PC-9 (cell line): ENCODE data around the gene HOXB5. TPM values are rescaled to one million over a fixed set of nuclear protein-coding genes. Genes with fewer than 3 reads are reported as not detected.

Experiments used
- BruUV-seq: library from RNA; stranded (reverse); fragments of 400-500 nt; replicated peaks from 2 replicates; lab custom pipeline; 2021; lab: Mats Ljungman, UMichigan
- CTCF ChIA-PET: fragments of 300-600 bp; sonication (Branson Sonifier 250); formaldehyde crosslinking; loops from one replicate; lab custom pipeline; 2022; ENCODE audit warnings: antibody characterized with exemption; lab: Charles Lee
- POLR2A ChIA-PET: fragments of 300-600 bp; sonication (Branson Sonifier 250); formaldehyde crosslinking; loops from one replicate; lab custom pipeline; 2022; ENCODE audit warnings: antibody characterized with exemption; ENCODE audit not compliant: unreplicated experiment; lab: Charles Lee
- DNase-seq, 2 experiments: peaks; one replicate each; pipeline versions ENCODE4 v3.0.0 to v3.0.0-alpha.2; 2015 to 2022; ENCODE audit warnings: mixed read lengths in 1 of 2
- H2AFZ ChIP-seq: fragments of 200-600 bp; sonication (generic); 2 replicates; pipeline ENCODE4 v1.8.1; 2017; ENCODE audit warnings: antibody characterized with exemption
- H3F3A ChIP-seq: fragments of 200-600 bp; sonication (generic); 2 replicates; pipeline ENCODE4 v1.8.1; 2017; ENCODE audit warnings: antibody characterized with exemption, mild to moderate bottlenecking, low read depth; ENCODE audit not compliant: insufficient read depth
- H3K27ac ChIP-seq: fragments of 200-600 bp; sonication (generic); 2 replicates; pipeline ENCODE4 v1.6.1; 2016; ENCODE audit warnings: mixed run types
- H3K27me3 ChIP-seq: fragments of 200-600 bp; sonication (generic); 2 replicates; pipeline ENCODE4 v1.6.1; 2016; ENCODE audit warnings: low read depth, mixed run types; ENCODE audit not compliant: insufficient read depth
- H3K36me3 ChIP-seq: fragments of 200-600 bp; sonication (generic); 2 replicates; pipeline ENCODE4 v1.6.1; 2016; ENCODE audit warnings: low read depth, mixed run types
- H3K4me1 ChIP-seq: fragments of 200-600 bp; sonication (generic); replicated peaks from 2 replicates; pipeline ENCODE4 v1.6.1; 2016; ENCODE audit warnings: mixed run types; ENCODE audit not compliant: insufficient read depth
- H3K4me2 ChIP-seq: fragments of 200-600 bp; sonication (generic); 2 replicates; pipeline ENCODE4 v1.6.1; 2017; ENCODE audit warnings: mixed run types
- H3K4me3 ChIP-seq: fragments of 200-600 bp; sonication (generic); 2 replicates; pipeline ENCODE4 v1.6.1; 2016; ENCODE audit warnings: mixed run types
- H3K79me2 ChIP-seq: fragments of 200-600 bp; sonication (generic); 2 replicates; pipeline ENCODE4 v1.6.1; 2017; ENCODE audit warnings: low read depth, mixed run types
- H3K9me2 ChIP-seq: fragments of 200-600 bp; sonication (generic); 2 replicates; pipeline ENCODE4 v1.8.1; 2017; ENCODE audit warnings: mild to moderate bottlenecking; ENCODE audit not compliant: insufficient read depth
- H3K9me3 ChIP-seq: fragments of 200-600 bp; sonication (generic); 2 replicates; pipeline ENCODE4 v1.8.1; 2016; ENCODE audit warnings: low read depth; ENCODE audit not compliant: insufficient read depth
- H4K20me1 ChIP-seq: fragments of 200-600 bp; sonication (generic); 2 replicates; pipeline ENCODE4 v1.8.1; 2017; ENCODE audit not compliant: insufficient read depth
- CTCF ChIP-seq: fragments of 200-600 bp; sonication (generic); conservative IDR thresholded peaks from 2 replicates; pipeline ENCODE4 v1.6.1; 2017; ENCODE audit warnings: mixed run types, antibody characterized with exemption, mild to moderate bottlenecking, moderate library complexity
- EZH2 ChIP-seq: fragments of 200-600 bp; sonication (generic); IDR thresholded peaks from 2 replicates; pipeline ENCODE4 v1.8.0; 2017; ENCODE audit warnings: antibody characterized with exemption, low read depth
- intact Hi-C: fragments of 100-400 bp; cut with micrococcal nuclease; formaldehyde crosslinking; loops from one replicate; pipeline ENCODE4 v1.10.0; 2022; ENCODE audit not compliant: unreplicated experiment
- total RNA-seq: library from RNA; stranded (reverse); gene quantifications from 2 replicates; pipeline ENCODE4 v1.2.3, GENCODE V29; 2021

The HOXB5 gene
- total RNA-seq, 1 experiment from 2014 or later, result 12.9 TPM

DNA sequence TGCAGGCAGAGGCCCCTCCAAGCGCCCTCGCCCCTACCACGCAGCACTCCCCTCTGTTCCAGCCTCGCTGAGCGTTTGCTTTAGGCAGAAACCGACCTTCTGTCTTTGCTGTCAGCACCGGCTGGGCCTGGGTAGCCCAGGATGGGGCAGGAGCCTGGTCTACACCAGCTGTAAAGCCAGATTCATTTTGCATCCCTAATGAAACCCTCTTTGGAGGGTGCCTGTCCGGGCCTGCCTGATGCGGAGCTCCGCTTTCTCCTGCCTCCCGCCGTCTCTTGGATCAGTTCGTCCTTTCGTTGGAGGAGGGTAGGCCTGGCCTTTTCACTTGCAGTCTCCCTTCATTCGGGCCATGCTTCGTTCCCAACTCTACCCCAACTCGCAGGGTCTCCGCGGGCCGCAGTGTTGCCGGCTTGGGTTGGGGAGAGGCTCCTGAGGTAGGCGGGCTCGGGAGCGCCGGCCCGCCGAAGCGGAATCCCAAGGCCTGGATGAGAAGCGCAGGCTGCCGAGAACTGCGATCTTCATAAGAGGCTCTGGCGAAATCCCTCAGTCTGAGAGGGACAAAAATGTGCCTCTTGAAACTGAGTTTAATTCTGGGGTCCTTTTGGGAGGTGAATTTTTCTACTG lies 26.4 kb upstream of the HOXB5 start:
- ChIA-PET POLR2A (no interaction called here), CTCF (interaction anchor here (0.6 kb wide), 1 partner anchor 389 kb away, joined by 4 read pairs; no protein-coding TSS in a partner anchor)
- no peak for DNase-seq
- Histone ChIP-seq H3K27ac (no peak overlapping the region), H3K9me2 (no peaks in the 10 kb centered on the region), H3K9me3 (no peaks in the 10 kb centered on the region), H3K27me3 (no peaks in the 10 kb centered on the region), H3K4me2 (no peak overlapping the region), H3K4me3 (no peak overlapping the region), H3K36me3 (no peaks in the 10 kb centered on the region), H2AFZ (no peak overlapping the region), H3K4me1 (0 out of 2 replicates have a peak, but pooled peaks cover 4% of the 10 kb centered on the region), H4K20me1 (no peaks in the 10 kb centered on the region; the same call in 1 of the 2 replicates), H3F3A (peaks cover 7% of the 10 kb centered on the region; the same call in 1 of the 2 replicates), H3K79me2 (no peaks in the 10 kb centered on the region)
- no TSS peak for BruUV-seq
- TF ChIP-seq EZH2 (no peak), CTCF (no peak)
- intact Hi-C loops, result loop anchor here (2.0 to 10.0 kb wide), 6 partner anchors 268 to 675 kb away; partner anchors contain the start of gene PNPO

- no TSS peak for BruUV-seq
- TF ChIP-seq CTCF (peak; percentile 98), EZH2 (no peak)
- Histone ChIP-seq H4K20me1 (no peaks in the 10 kb centered on the region), H3K4me2 (peak overlapping the region; percentile 32; the same call in 1 of the 2 replicates), H3K4me1 (peaks cover 9% of the 10 kb centered on the region; the same call in 1 of the 2 replicates), H3K27me3 (no peaks in the 10 kb centered on the region), H3K9me3 (no peaks in the 10 kb centered on the region), H3K27ac (no peak overlapping the region), H3K4me3 (no peak overlapping the region), H3K36me3 (no peaks in the 10 kb centered on the region), H3K79me2 (no peaks in the 10 kb centered on the region), H3K9me2 (no peaks in the 10 kb centered on the region), H2AFZ (no peak overlapping the region), H3F3A (no peaks in the 10 kb centered on the region)
- POLR2A ChIA-PET, result interaction anchor here (0.7 kb wide), 1 partner anchor 17 kb away, joined by 3 read pairs; no protein-coding TSS in a partner anchor
- CTCF ChIA-PET, result interaction anchor here (1.1 kb wide), 1 partner anchor 403 kb away, joined by 3 read pairs; no protein-coding TSS in a partner anchor
- peak; percentile 73 to 89 for DNase-seq
- intact Hi-C loops, result loop anchor here (1.0 to 10.0 kb wide), 8 partner anchors 266 to 674 kb away; partner anchors contain the start of gene PNPO
Observed at GRCh38 chr17:48618256-48618896, 24.8 kb upstream of the HOXB5 start.

- Histone ChIP-seq H3K27ac (no peak overlapping the region), H3K36me3 (no peaks in the 10 kb centered on the region), H3K9me3 (no peaks in the 10 kb centered on the region), H3K4me3 (no peak overlapping the region), H3K27me3 (no peaks in the 10 kb centered on the region), H3K4me2 (no peak overlapping the region), H3F3A (no peaks in the 10 kb centered on the region), H4K20me1 (no peaks in the 10 kb centered on the region), H3K79me2 (no peaks in the 10 kb centered on the region), H3K9me2 (no peaks in the 10 kb centered on the region), H3K4me1 (peaks cover 9% of the 10 kb centered on the region; the same call in 1 of the 2 replicates), H2AFZ (no peak overlapping the region)
- intact Hi-C loops, result loop anchor here (1.0 to 10.0 kb wide), 8 partner anchors 265 to 673 kb away; partner anchors contain the start of gene PNPO
- TF ChIP-seq EZH2, result no peak
- TF ChIP-seq CTCF, result no peak
- CTCF ChIA-PET, result interaction anchor here (1.1 kb wide), 1 partner anchor 402 kb away, joined by 3 read pairs; no protein-coding TSS in a partner anchor
- no peak for DNase-seq
- no TSS peak for BruUV-seq
- POLR2A ChIA-PET, result no interaction called here
Observed at GRCh38 chr17:48617471-48618255, 24.1 kb upstream of the HOXB5 start.
